Heart left ventricle (tissue), 16 donors: ENCODE results near the gene RPS3. TPM values are rescaled to one million over a fixed set of nuclear protein-coding genes. Genes with fewer than 3 reads are reported as not detected.
"Not testable (repeated sequence)": the region's sequence is repeated elsewhere in the genome, so short reads cannot be mapped to it uniquely, and the experiment has no call there.

Source experiments
- ATAC-seq, 4 donors: fragments of 200-7000 bp; cut with Tn5 transposase; one replicate each; pipeline ENCODE4 v1.9.1; 2020 to 2022; ENCODE audit warnings: moderate library complexity in 4 of 4, mild to moderate bottlenecking in 3 of 4, moderate number of reproducible peaks in 1 of 4
- DNase-seq, 5 donors: peaks; one replicate each; pipeline ENCODE4 v3.0.0-alpha.2; 2020
- H3K27ac ChIP-seq, 12 donors: fragments of 200-600 bp; sonication (generic) in 4 of 12; one replicate each; pipeline versions ENCODE4 v1.5.0 to v1.8.0; 2016 to 2022; ENCODE audit warnings: mild to moderate bottlenecking in 2 of 12
- H3K27me3 ChIP-seq, 9 donors: fragments of 200-600 bp; sonication (generic) in 2 of 9; one replicate each; pipeline versions ENCODE4 v1.5.1 to v1.8.0; 2016 to 2022; ENCODE audit warnings: mild to moderate bottlenecking in 3 of 9
- H3K36me3 ChIP-seq, 9 donors: fragments of 200-600 bp; sonication (generic) in 2 of 9; one replicate each; pipeline versions ENCODE4 v1.5.0 to v1.8.0; 2018 to 2022; ENCODE audit warnings: mild to moderate bottlenecking in 2 of 9
- H3K4me1 ChIP-seq, 12 donors: fragments of 200-600 bp; sonication (generic) in 4 of 12; one replicate each; pipeline versions ENCODE4 v1.5.0 to v1.8.0; 2016 to 2022; ENCODE audit warnings: mild to moderate bottlenecking in 3 of 12
- H3K4me3 ChIP-seq, 12 donors: fragments of 200-600 bp; sonication (generic) in 4 of 12; one replicate each; pipeline versions ENCODE4 v1.5.0 to v1.8.0; 2017 to 2022; ENCODE audit warnings: mild to moderate bottlenecking in 9 of 12, moderate library complexity in 4 of 12
- H3K9me3 ChIP-seq, 12 donors: fragments of 200-600 bp; sonication (generic) in 4 of 12; one replicate each; pipeline versions ENCODE4 v1.5.0 to v1.8.0; 2016 to 2022; ENCODE audit warnings: mild to moderate bottlenecking in 1 of 12
- CTCF ChIP-seq, 12 donors: fragments of 200-600 bp; sonication (generic) in 4 of 12; IDR thresholded peaks; one replicate each; pipeline versions ENCODE4 v1.5.0 to v1.8.0; 2018 to 2022; ENCODE audit warnings: antibody characterized with exemption in 12 of 12, mild to moderate bottlenecking in 5 of 12
- POLR2A ChIP-seq, 2 donors: fragments of 450-650 bp; IDR thresholded peaks; one replicate each; pipeline ENCODE4 v1.6.1; 2017; ENCODE audit warnings: antibody characterized with exemption in 2 of 2, mild to moderate bottlenecking in 2 of 2, moderate library complexity in 2 of 2
- WGBS, 4 donors: extraction: QIAGEN DNeasy Blood & Tissue Kit in 2 of 4; methylation state at CpG; one replicate each; pipeline versions ENCODE4 v1.1.5 to v1.1.7; 2013 to 2018; 5-methylcytosine and 5-hydroxymethylcytosine counted together
- intact Hi-C, 10 donors: fragments of 100-400 bp; cut with DNase I; formaldehyde crosslinking; loops; one replicate each; pipeline versions ENCODE4 v1.11.1 to v1.14.2; 2022
- polyA plus RNA-seq, 2 donors: library from polyadenylated mRNA; stranded (reverse); fragments of 200-250 nt; gene quantifications; one replicate each; pipeline ENCODE4 v1.2.3, GENCODE V29; 2013
- total RNA-seq, 9 donors: library from RNA; depleted of rRNA in 2 of 9; stranded (reverse); fragments of >200 nt in 2 of 9; fragmentation: NEBNext Ultra II Directional in 3 of 9; extraction: Animal tissue kit (Norgen Biotek cat#: 25700) in 3 of 9; gene quantifications; one replicate each; pipeline versions ENCODE4 v1.1.0 to v1.2.4, GENCODE V29; 2016 to 2023
- donor health status: ischemic (EF 13 %, LVEDD 7.1; RV severe dilation, severe dysfunction).
- donor health status: healthy with polysubstance abuse.
- donor health status: DM: no; HTN: yes; CAD: no.
- donor health status: DM: no; HTN: no; CAD: no.
- donor health status: ischemic (EF 25% LVEDD 6.9; RV normal size, moderate dysfunction).
- donor health status: ischemic (EF 25% LVEDD 5.7; RV mildly dilated, moderate dysfunction).
- donor health status: healthy.
- donor health status: DM: yes; HTN: yes; CAD: no.
- donor health status: ischemic (EF 35%, LVEDD 5.7; RV mildly dilated, moderate dysfunction).
- donor health status: nonischemic (EF 11% LVEDD 7.7; RV severe dilation, severe dysfunction).
- donor health status: DM: yes; HTN: yes; CAD: no.
- donor health status: PGD.
- donor health status: ischemic (EF 29% LVEDD 5.4; RV normal size, mild dysfunction).
- donor health status: nonischemic (EF 23%, LVEDD 6.1; RV moderate dilation, normal function).

Gene RPS3
- total and polyA plus RNA-seq, 11 donors: 434 to 2,100 (median 990) TPM

GRCh38 chr11:75352588-75353206 lies 46.6 kb upstream of the RPS3 start:
- no peak for DNase-seq
- WGBS, 4 donors: 7 to 40% (median 22%) methylated on average over 3 to 5 of the region's 5 CpGs
- H3K9me3 ChIP-seq: no peaks in the 10 kb centered on the region
- ATAC-seq: no peak
- intact Hi-C loops: no loop called here
- H3K36me3 ChIP-seq: no peaks in the 10 kb centered on the region
- H3K4me1 ChIP-seq: peaks cover 16 to 50% (median 39%) of the 10 kb centered on the region in 12 donors
- no peak for TF ChIP-seq CTCF (IDR thresholded peaks at IDR 0.05)
- TF ChIP-seq POLR2A (IDR thresholded peaks at IDR 0.05): no peak
- no peaks in the 10 kb centered on the region for H3K27me3 ChIP-seq
- H3K27ac ChIP-seq: peak overlapping the region in 11 of 12 donors; percentile 84 to 97 (median 93)
- H3K4me3 ChIP-seq: peak overlapping the region in 11 of 12 donors; percentile 59 to 99 (median 79)

- TF ChIP-seq CTCF (IDR thresholded peaks at IDR 0.05) (no peak), POLR2A (IDR thresholded peaks at IDR 0.05) (no peak)
Measured at GRCh38 chr11:75355051-75355450, 44.3 kb upstream of the RPS3 start.

GRCh38 chr11:75356613-75357012 lies 42.7 kb upstream of the RPS3 start:
- H3K27ac ChIP-seq: no peak overlapping the region
- no peak for TF ChIP-seq POLR2A (IDR thresholded peaks at IDR 0.05)
- no peak for TF ChIP-seq CTCF (IDR thresholded peaks at IDR 0.05)
- H3K27me3 ChIP-seq: no peaks in the 10 kb centered on the region
- H3K9me3 ChIP-seq: no peaks in the 10 kb centered on the region
- H3K4me1 ChIP-seq: peaks cover 0 to 15% (median 6%) of the 10 kb centered on the region in 12 donors
- WGBS, 4 donors: 47 to 64% (median 55%) methylated on average over 2 of the region's 2 CpGs
- ATAC-seq (no peak), DNase-seq (no peak)
- intact Hi-C loops: no loop called here
- H3K36me3 ChIP-seq: no peaks in the 10 kb centered on the region
- no peak overlapping the region for H3K4me3 ChIP-seq

More at GRCh38 chr11:75355051-75355450, 44.3 kb upstream of the RPS3 start:
- Histone ChIP-seq H3K36me3 (no peaks in the 10 kb centered on the region), H3K27me3 (no peaks in the 10 kb centered on the region), H3K9me3 (no peaks in the 10 kb centered on the region), H3K4me3 (no peak overlapping the region), H3K4me1 (peaks cover 0 to 26% (median 17%) of the 10 kb centered on the region in 12 donors), H3K27ac (no peak overlapping the region)
- no peak for DNase-seq
- intact Hi-C loops: no loop called here
- WGBS, 4 donors: 79 to 88% (median 83%) methylated on average over 10 of the region's 10 CpGs
- ATAC-seq: no peak

- H3K4me3 ChIP-seq, H3K9me3 ChIP-seq, intact Hi-C loops, DNase-seq, H3K27me3 ChIP-seq, ATAC-seq, H3K27ac ChIP-seq, H3K36me3 ChIP-seq: not testable (repeated sequence)
- 81 to 89% (median 87%) methylated on average over 4 of the region's 4 CpGs for WGBS, 4 donors
- peaks cover 0 to 19% (median 0%) of the 10 kb centered on the region in 12 donors for H3K4me1 ChIP-seq
Measured at GRCh38 chr11:75362285-75362684, 37.0 kb upstream of the RPS3 start.
